WERI-Rb-1 (cell line): ENCODE results near the gene PKHD1.
"Not testable (repeated sequence)": the region's sequence is repeated elsewhere in the genome, so short reads cannot be mapped to it uniquely, and the experiment has no call there.

ENCODE experiments used
- DNase-seq: peaks from one replicate; pipeline ENCODE4 v3.0.0-alpha.2; 2020
- H3K27ac ChIP-seq: fragments of 250-450 bp; sonication (Bioruptor Pico); 2 replicates; pipeline ENCODE4 v1.5.1; 2020; ENCODE audit warnings: mild to moderate bottlenecking, moderate library complexity
- H3K27me3 ChIP-seq: fragments of 250-450 bp; sonication (Bioruptor Pico); 2 replicates; pipeline ENCODE4 v1.5.1; 2021; ENCODE audit warnings: mild to moderate bottlenecking, low read depth, moderate library complexity; ENCODE audit not compliant: insufficient read depth, severe bottlenecking
- H3K36me3 ChIP-seq: fragments of 250-450 bp; sonication (Bioruptor Pico); 2 replicates; pipeline ENCODE4 v1.5.1; 2020; ENCODE audit warnings: mild to moderate bottlenecking, moderate library complexity
- H3K4me3 ChIP-seq: 2 replicates; pipeline ENCODE4 v1.5.1; 2011; ENCODE audit warnings: low read depth, mild to moderate bottlenecking, control low read depth, low read length
- H3K9me3 ChIP-seq: fragments of 250-450 bp; sonication (Bioruptor Pico); 2 replicates; pipeline ENCODE4 v1.5.1; 2021; ENCODE audit warnings: mild to moderate bottlenecking, moderate library complexity; ENCODE audit not compliant: severe bottlenecking
- TF ChIP-seq, protein P1 (sequence below): IDR thresholded peaks from 2 replicates; pipeline ENCODE4 v1.5.1; 2011; ENCODE audit warnings: low read depth, mild to moderate bottlenecking, control low read depth, inconsistent platforms, low read length

Gene PKHD1

DNA sequence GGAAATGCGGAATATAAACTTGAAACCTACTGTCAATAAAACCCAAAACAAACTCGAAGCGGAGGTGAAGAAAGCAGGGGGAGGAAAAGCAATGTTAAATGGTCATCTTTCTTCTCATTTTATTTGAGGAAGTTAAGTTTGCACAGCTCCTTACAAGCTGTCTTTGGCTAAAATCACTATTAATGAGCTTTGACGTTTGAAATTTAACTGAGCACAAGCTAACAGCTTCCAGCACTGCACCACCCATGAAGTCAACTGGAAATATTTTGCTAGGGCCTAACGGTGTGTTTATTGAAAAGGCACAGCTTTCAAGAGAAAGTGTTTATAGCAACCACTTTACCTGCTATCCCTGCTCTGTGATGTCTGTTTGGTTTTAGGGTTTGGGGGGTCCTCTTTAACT, 103.8 kb downstream of the PKHD1 start:
- Histone ChIP-seq H3K27ac (no peak overlapping the region), H3K36me3 (no peaks in the 10 kb centered on the region)

DNA sequence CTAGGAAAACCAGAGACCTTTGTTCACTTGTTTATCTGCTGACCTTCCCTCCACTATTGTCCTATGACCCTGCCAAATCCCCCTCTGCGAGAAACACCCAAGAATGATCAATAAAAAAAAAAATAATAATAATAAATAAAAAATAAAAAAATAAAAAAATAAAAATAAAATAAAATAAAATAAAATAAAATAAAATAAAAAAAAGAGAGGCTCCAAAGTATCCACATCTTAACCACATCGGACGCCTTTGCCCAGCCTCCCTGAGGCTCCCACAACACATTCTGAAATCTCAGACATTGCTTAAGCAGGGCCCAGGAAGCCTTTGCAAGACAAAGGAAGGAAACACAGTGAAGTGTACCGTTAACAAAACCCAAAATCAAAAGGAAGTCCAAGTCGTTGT, 104.7 kb downstream of the PKHD1 start:
- DNase-seq, H3K36me3 ChIP-seq, H3K27ac ChIP-seq, H3K9me3 ChIP-seq, H3K4me3 ChIP-seq, H3K27me3 ChIP-seq: not testable (repeated sequence)

More for the DNA sequence above, 103.8 kb downstream of the PKHD1 start:
- Histone ChIP-seq H3K9me3 (no peaks in the 10 kb centered on the region), H3K4me3 (no peak overlapping the region), H3K27me3 (no peaks in the 10 kb centered on the region)
- TF ChIP-seq, protein P1, sequence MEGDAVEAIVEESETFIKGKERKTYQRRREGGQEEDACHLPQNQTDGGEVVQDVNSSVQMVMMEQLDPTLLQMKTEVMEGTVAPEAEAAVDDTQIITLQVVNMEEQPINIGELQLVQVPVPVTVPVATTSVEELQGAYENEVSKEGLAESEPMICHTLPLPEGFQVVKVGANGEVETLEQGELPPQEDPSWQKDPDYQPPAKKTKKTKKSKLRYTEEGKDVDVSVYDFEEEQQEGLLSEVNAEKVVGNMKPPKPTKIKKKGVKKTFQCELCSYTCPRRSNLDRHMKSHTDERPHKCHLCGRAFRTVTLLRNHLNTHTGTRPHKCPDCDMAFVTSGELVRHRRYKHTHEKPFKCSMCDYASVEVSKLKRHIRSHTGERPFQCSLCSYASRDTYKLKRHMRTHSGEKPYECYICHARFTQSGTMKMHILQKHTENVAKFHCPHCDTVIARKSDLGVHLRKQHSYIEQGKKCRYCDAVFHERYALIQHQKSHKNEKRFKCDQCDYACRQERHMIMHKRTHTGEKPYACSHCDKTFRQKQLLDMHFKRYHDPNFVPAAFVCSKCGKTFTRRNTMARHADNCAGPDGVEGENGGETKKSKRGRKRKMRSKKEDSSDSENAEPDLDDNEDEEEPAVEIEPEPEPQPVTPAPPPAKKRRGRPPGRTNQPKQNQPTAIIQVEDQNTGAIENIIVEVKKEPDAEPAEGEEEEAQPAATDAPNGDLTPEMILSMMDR: no peak
- no peak for DNase-seq

DNA sequence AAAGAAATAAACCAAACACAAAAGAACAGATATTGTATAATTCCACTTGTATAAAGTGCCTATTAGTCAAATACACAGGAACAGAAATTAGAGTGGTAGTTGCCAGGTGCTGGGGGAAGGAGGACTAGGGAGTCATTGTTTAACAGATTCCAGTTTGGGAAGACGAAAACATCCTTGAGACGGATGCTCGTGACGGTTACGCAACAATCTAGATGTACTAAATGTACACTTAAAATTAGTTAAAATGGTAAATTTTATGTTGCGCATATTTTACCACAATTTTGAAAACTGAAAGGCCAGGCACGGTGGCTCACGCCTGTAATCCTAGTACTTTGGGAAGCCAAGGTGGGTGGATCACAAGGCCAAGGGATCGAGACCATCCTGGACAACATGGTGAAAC, 111.0 kb downstream of the PKHD1 start:
- DNase-seq: no peak
- Histone ChIP-seq H3K4me3 (no peak overlapping the region), H3K27me3 (no peaks in the 10 kb centered on the region), H3K9me3 (no peaks in the 10 kb centered on the region), H3K27ac (no peak overlapping the region), H3K36me3 (no peaks in the 10 kb centered on the region)
- TF ChIP-seq, protein P1: no peak

DNA sequence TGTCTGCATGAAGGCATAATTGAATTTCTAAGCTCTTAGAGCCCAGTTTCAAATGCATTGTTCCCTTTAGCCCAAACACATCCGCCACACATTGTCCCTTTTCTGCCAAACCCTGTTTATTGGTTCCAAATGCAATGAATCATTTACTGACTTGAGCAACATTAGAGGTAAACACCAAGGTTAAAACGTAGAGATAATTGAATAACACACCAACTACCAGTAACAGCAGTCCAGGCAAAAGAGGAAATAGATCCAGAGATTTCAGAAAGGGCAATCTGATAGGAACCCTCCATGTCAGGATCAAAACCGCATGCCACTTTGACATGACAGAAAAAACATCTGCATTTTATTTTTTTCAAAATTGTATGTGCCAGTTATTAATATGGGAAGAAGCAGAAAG, 114.8 kb downstream of the PKHD1 start:
- no peak for DNase-seq

DNA sequence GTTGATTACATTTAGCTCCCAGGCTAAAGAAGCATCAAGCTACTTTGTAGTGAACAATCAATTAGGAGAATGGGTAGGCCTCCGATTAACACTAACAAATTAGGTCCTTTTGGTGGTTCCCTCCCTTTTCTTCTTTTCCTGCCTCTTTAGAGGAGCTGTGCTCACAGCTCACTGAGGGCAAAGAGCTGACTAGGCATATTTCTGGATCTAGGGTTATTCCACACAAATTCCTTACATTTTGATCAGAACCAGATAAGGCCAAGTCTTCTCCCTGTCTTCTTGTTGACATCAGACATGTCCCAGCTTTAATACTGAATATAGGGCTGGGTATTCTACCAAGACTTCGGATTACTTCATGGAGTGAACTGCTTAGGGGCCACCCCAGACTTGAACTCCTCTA, 119.1 kb downstream of the PKHD1 start:
- TF ChIP-seq, protein P1: no peak
- H3K36me3 ChIP-seq: no peaks in the 10 kb centered on the region
- no peak for DNase-seq
- no peak overlapping the region for H3K4me3 ChIP-seq
- H3K27me3 ChIP-seq: no peaks in the 10 kb centered on the region
- no peaks in the 10 kb centered on the region for H3K9me3 ChIP-seq
- no peak overlapping the region for H3K27ac ChIP-seq

More for the DNA sequence above, 114.8 kb downstream of the PKHD1 start:
- Histone ChIP-seq H3K4me3 (no peak overlapping the region), H3K36me3 (no peaks in the 10 kb centered on the region), H3K27me3 (no peaks in the 10 kb centered on the region), H3K9me3 (no peaks in the 10 kb centered on the region), H3K27ac (no peak overlapping the region)
- TF ChIP-seq, protein P1: no peak

DNA sequence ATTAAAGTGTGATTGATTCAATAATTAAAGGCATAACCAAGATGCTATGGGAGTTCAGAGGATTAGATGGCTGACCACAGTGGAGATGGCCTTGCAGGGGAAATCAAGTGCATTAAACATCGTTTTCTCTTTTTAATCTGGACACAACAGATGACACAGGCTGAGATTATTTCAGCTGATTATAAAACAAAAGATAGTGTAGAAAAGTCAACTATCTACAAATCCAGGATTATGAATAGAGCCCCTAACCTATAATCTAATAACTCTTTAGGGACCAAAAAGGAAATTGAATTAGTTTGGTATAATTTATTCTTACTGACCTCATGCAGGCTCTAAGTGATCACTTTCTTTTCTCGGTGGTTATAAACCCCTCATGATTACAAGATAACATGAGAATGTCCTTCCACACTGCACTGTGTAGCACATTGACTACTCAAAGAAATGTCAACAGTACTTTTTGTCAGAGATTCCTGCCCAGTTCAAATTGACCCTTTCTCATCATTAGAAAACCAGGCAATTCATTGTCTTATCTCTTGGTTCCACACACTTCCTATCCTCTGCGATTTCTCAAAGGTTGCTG, 122.1 kb downstream of the PKHD1 start:
- Histone ChIP-seq H3K4me3 (no peak overlapping the region), H3K9me3 (no peaks in the 10 kb centered on the region), H3K36me3 (no peaks in the 10 kb centered on the region), H3K27me3 (no peaks in the 10 kb centered on the region), H3K27ac (no peak overlapping the region)
- DNase-seq: no peak
- TF ChIP-seq, protein P1: no peak
